ENCODE measurements around the gene SLC7A8. TPM values are rescaled to one million over a fixed set of nuclear protein-coding genes. Genes with fewer than 3 reads are reported as not detected.

Gene SLC7A8
- polyA plus RNA-seq, 6 donors from 2014 or later = 0.31 to 0.50 (median 0.48) TPM; not detected in 3

GRCh38 chr14:23145794-23146350 lies 37.6 kb downstream of the SLC7A8 start:
- H3K36me3 Mint-ChIP-seq = no peaks in the 10 kb centered on the region

DNA sequence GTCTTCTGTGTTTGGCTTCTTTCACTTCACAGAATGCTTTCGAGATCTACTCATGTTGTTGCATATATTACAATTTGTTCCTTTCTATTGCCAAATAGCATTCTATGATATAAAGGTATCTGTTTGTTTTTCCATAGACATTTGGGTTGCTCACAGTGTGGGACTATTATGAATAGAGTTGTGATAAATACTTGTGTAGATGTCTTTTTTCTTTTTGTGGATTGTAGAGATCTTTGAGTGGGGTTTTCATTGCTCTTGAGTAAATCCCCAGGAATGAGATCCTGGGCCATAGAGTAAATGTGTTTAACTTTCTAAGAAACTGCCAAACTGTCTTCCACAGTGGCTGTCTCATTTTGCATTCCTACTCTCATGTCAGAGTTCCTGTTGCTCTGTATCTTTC lies 39.5 kb downstream of the SLC7A8 start:
- H3K36me3 Mint-ChIP-seq = no peaks in the 10 kb centered on the region
- no peak for DNase-seq
- no peak overlapping the region for H3K4me3 Mint-ChIP-seq
- peak overlapping the region in 1 of 6 donors; percentile 23 for H3K27ac Mint-ChIP-seq
- H3K27me3 Mint-ChIP-seq = peaks cover 5 to 17% (median 16%) of the 10 kb centered on the region in 3 donors
- peaks cover 0 to 2% (median 0%) of the 10 kb centered on the region in 7 donors for H3K9me3 Mint-ChIP-seq
- ATAC-seq (ENCODE audit: low read depth in 2 of 2) = no peak
- H3K4me1 Mint-ChIP-seq = no peaks in the 10 kb centered on the region

More at GRCh38 chr14:23145794-23146350, 37.6 kb downstream of the SLC7A8 start:
- no peak for DNase-seq
- Mint-ChIP-seq H3K9me3 (peaks cover 0 to 4% (median 0%) of the 10 kb centered on the region in 7 donors), H3K4me3 (no peak overlapping the region), H3K27me3 (peaks cover 15 to 24% (median 20%) of the 10 kb centered on the region in 3 donors), H3K4me1 (no peaks in the 10 kb centered on the region), H3K27ac (peak overlapping the region in 1 of 6 donors; percentile 18)
- ATAC-seq (ENCODE audit: low read depth in 2 of 2) = no peak

DNA sequence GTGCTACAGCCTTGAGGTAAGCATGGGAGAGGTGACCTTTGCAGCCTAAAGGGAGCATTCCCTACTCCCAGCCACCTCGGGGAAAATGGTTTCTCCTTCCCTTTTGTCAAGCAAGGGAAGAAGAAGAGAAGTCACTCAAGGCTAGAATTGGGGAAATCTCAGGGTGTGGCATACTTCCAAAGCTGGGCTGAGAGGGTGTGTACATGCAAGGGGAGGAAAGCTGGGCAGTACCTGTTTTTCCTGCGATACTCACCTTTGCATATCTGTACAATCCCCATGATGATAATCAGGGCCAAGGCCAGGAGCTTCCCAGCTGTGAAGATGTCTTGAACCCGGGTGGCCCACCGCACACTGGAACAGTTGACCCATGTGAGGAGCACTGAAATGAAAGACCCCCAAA lies 40.6 kb downstream of the SLC7A8 start:
- peaks cover 5 to 16% (median 13%) of the 10 kb centered on the region in 3 donors for H3K27me3 Mint-ChIP-seq
- no peaks in the 10 kb centered on the region for H3K9me3 Mint-ChIP-seq
- DNase-seq (no peak), ATAC-seq (ENCODE audit: low read depth in 2 of 2) (no peak)
- H3K27ac Mint-ChIP-seq = no peak overlapping the region
- no peak overlapping the region for H3K4me3 Mint-ChIP-seq
- H3K4me1 Mint-ChIP-seq = no peaks in the 10 kb centered on the region
- H3K36me3 Mint-ChIP-seq = no peaks in the 10 kb centered on the region

DNA sequence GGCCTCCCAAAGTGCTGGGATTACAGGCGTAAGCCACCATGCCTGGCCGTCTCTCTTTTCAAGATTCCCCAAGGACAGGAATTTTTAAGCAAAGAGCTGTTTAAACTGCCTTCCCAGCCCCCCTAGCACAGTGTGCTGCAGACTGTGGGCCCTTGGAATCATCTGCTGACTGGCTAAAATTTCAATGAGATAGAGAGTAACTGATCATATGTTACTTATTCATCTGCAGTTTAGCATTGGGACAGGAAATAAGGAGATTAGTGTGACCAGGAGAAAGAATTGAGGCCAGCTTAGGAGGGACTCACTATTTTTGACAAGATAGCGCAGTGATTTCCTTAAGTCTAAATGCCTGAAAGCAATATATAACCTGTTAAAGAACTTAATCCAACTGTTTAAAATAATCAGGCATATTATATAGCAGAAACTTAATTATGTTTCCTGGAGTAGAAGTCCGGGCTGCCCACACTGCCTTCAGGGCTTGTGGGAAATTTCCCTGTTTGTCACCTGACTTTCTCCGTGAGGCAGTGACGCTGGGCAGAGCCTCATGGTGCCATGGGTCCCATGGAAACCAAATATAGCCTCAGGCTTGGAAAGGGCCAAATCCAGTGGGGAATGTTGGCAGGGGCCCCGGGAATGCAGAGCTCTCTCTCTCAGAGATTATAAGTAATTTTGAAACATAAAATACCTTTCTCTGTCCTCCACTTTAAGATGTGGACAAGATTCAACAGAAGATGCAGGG lies 41.6 kb downstream of the SLC7A8 start:
- peaks cover 5 to 10% (median 5%) of the 10 kb centered on the region in 3 donors for H3K27me3 Mint-ChIP-seq
- H3K4me3 Mint-ChIP-seq = no peak overlapping the region
- H3K36me3 Mint-ChIP-seq = no peaks in the 10 kb centered on the region
- H3K4me1 Mint-ChIP-seq = no peaks in the 10 kb centered on the region
- DNase-seq (no peak), ATAC-seq (ENCODE audit: low read depth in 2 of 2) (no peak)
- no peaks in the 10 kb centered on the region for H3K9me3 Mint-ChIP-seq
- no peak overlapping the region for H3K27ac Mint-ChIP-seq

- no peak for DNase-seq
- Mint-ChIP-seq H3K36me3 (no peaks in the 10 kb centered on the region), H3K27ac (no peak overlapping the region), H3K4me3 (no peak overlapping the region), H3K9me3 (no peaks in the 10 kb centered on the region), H3K27me3 (peaks cover 0 to 8% (median 0%) of the 10 kb centered on the region in 3 donors), H3K4me1 (peaks cover 0 to 4% (median 0%) of the 10 kb centered on the region in 3 donors)
- ATAC-seq (ENCODE audit: low read depth in 2 of 2) = no peak
Measured at GRCh38 chr14:23140371-23140770, 43.1 kb downstream of the SLC7A8 start.

- no peak for ATAC-seq (ENCODE audit: low read depth in 2 of 2)
- Mint-ChIP-seq H3K36me3 (no peaks in the 10 kb centered on the region), H3K4me3 (no peak overlapping the region), H3K4me1 (peaks cover 0 to 4% (median 0%) of the 10 kb centered on the region in 3 donors), H3K9me3 (no peaks in the 10 kb centered on the region), H3K27ac (no peak overlapping the region), H3K27me3 (peaks cover 0 to 8% (median 0%) of the 10 kb centered on the region in 3 donors)
- DNase-seq = no peak
Measured at GRCh38 chr14:23139874-23140273, 43.6 kb downstream of the SLC7A8 start.

GRCh38 chr14:23137813-23138535 lies 45.5 kb downstream of the SLC7A8 start:
- Mint-ChIP-seq H3K36me3 (no peaks in the 10 kb centered on the region), H3K27me3 (peaks cover 0 to 8% (median 0%) of the 10 kb centered on the region in 3 donors), H3K9me3 (no peaks in the 10 kb centered on the region), H3K27ac (peak overlapping the region in 1 of 6 donors; percentile 25), H3K4me1 (peaks cover 0 to 4% (median 0%) of the 10 kb centered on the region in 3 donors), H3K4me3 (no peak overlapping the region)
- DNase-seq = no peak
- ATAC-seq (ENCODE audit: low read depth in 2 of 2) = no peak

- Mint-ChIP-seq H3K4me1 (peaks cover 0 to 4% (median 0%) of the 10 kb centered on the region in 3 donors), H3K4me3 (peak overlapping the region in 1 of 8 donors; percentile 13), H3K27me3 (peaks cover 0 to 8% (median 0%) of the 10 kb centered on the region in 3 donors), H3K27ac (peak overlapping the region in 1 of 6 donors; percentile 25), H3K9me3 (no peaks in the 10 kb centered on the region), H3K36me3 (no peaks in the 10 kb centered on the region)
- DNase-seq (no peak), ATAC-seq (ENCODE audit: low read depth in 2 of 2) (no peak)
Measured at GRCh38 chr14:23137192-23137812, 46.2 kb downstream of the SLC7A8 start.

DNA sequence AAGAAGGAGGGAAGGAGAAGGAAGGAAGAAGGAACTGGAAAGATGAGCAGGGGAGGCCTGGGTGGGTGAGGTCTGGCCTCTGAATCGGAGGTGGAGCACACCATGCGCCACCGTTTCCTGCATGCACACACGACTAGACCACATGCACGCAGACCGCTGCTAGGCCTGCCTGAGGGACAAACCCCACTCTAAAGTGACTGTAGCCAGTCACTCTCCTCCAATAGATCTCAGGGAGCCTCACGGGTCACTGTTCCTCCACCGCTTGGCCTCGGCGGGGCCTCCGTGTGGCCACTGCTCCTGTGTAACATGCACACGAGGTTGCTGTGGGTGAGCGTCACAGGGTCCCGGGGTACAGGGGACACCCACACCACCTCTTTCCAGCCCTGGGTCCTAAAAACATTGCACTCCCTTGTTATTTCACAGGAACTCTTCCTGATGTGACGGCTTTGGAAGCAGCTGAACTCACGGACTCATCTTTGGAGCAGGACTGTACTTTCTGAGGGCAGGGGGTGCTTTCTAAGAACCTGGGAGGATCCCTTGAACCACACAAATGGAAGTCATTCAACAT lies 46.8 kb downstream of the SLC7A8 start:
- DNase-seq (no peak), ATAC-seq (ENCODE audit: low read depth in 2 of 2) (no peak)
- H3K4me3 Mint-ChIP-seq = no peak overlapping the region
- H3K36me3 Mint-ChIP-seq = no peaks in the 10 kb centered on the region
- no peaks in the 10 kb centered on the region for H3K9me3 Mint-ChIP-seq
- H3K27ac Mint-ChIP-seq = peak overlapping the region in 1 of 6 donors; percentile 9
- H3K4me1 Mint-ChIP-seq = peaks cover 0 to 4% (median 0%) of the 10 kb centered on the region in 3 donors
- peaks cover 0 to 8% (median 0%) of the 10 kb centered on the region in 3 donors for H3K27me3 Mint-ChIP-seq

DNA sequence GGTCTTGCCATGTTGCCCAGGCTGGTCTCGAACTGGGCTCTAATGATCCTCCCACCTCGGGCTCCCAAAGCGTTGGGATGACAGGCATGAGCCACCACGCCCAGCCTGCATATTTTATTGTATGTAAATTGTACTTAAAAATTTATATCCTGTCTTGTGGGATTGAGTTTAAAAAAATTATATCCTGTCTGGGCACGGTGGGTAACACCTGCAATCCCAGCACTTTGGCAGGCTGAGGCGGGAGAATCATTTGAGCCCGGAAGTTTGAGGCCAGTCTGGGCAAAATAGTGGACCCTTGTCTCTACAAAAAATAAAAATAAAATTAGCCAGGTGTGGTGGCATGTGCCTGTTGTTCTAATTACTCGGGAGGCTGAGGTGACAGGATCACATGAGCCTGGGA lies 50.5 kb downstream of the SLC7A8 start:
- peaks cover 5 to 12% (median 10%) of the 10 kb centered on the region in 3 donors for H3K4me1 Mint-ChIP-seq
- no peaks in the 10 kb centered on the region for H3K36me3 Mint-ChIP-seq
- DNase-seq = no peak
- H3K27me3 Mint-ChIP-seq = peaks cover 0 to 16% (median 0%) of the 10 kb centered on the region in 3 donors
- no peak for ATAC-seq (ENCODE audit: low read depth in 2 of 2)
- no peak overlapping the region for H3K27ac Mint-ChIP-seq
- H3K9me3 Mint-ChIP-seq = no peaks in the 10 kb centered on the region
- H3K4me3 Mint-ChIP-seq = no peak overlapping the region

DNA sequence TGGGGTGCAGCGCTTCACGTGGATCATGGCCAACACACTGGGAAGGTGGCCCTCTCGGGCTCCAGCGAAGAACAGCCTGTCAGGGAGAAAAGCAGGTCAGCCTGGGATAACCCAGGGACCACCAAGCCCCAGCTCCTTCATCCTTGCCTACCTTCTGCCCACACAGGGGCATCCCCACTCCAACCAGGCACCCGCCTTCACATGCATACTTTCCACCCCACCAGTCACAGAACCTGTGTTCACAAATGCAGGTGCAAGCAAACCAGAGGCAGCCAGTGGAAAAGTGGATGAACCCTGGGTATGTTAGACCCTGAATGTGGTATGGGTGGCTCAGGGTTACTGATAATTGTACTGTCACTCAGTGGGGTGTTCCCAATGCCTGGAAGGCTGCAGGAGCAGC lies 52.0 kb downstream of the SLC7A8 start:
- Mint-ChIP-seq H3K4me1 (peaks cover 9 to 16% (median 12%) of the 10 kb centered on the region in 3 donors), H3K36me3 (no peaks in the 10 kb centered on the region), H3K27ac (no peak overlapping the region), H3K4me3 (no peak overlapping the region), H3K9me3 (no peaks in the 10 kb centered on the region), H3K27me3 (peaks cover 0 to 14% (median 0%) of the 10 kb centered on the region in 3 donors)
- ATAC-seq (ENCODE audit: low read depth in 2 of 2) (no peak), DNase-seq (no peak)

DNA sequence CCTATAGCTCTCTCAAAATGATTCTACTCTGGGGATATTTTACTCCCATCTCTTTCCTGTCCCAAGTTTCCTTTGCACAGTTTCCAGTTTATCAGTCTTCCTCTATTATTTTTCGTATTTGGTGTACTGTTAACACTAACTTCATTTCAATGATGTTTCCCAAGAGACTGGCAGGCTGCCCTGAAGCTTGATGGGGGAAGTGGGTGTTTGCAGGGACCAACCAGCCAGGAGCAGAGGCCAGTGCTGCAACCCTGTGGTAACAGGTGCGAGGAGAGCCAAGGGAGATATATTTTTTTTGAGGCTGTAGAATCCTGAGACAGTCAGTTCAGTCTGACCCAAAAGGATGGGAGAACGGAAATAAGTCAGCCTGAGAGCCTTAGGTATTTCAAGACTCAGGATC lies 52.6 kb downstream of the SLC7A8 start:
- Mint-ChIP-seq H3K4me3 (no peak overlapping the region), H3K9me3 (no peaks in the 10 kb centered on the region), H3K27ac (peak overlapping the region in 2 of 6 donors; percentile 48 to 59), H3K36me3 (no peaks in the 10 kb centered on the region), H3K4me1 (peaks cover 9 to 16% (median 9%) of the 10 kb centered on the region in 3 donors), H3K27me3 (peaks cover 0 to 8% (median 0%) of the 10 kb centered on the region in 3 donors)
- ATAC-seq (ENCODE audit: low read depth in 2 of 2) = no peak
- no peak for DNase-seq

- Mint-ChIP-seq H3K27ac (no peak overlapping the region), H3K4me3 (no peak overlapping the region), H3K4me1 (peaks cover 9 to 16% (median 9%) of the 10 kb centered on the region in 3 donors), H3K9me3 (no peaks in the 10 kb centered on the region), H3K27me3 (peaks cover 0 to 8% (median 0%) of the 10 kb centered on the region in 3 donors), H3K36me3 (no peaks in the 10 kb centered on the region)
- ATAC-seq (ENCODE audit: low read depth in 2 of 2) (no peak), DNase-seq (no peak)
Measured at GRCh38 chr14:23129759-23130316, 53.6 kb downstream of the SLC7A8 start.

All from naive B cell (primary cell).